ENCODE results near the gene MAML3. TPM values are rescaled to one million over a fixed set of nuclear protein-coding genes. Genes with fewer than 3 reads are reported as not detected.
A peak's percentile ranks its signal among the peaks of the same experiment; 100 is the strongest.

The MAML3 gene
- total RNA-seq, 2 donors from 2014 or later: 29.2 to 32.2 TPM

DNA sequence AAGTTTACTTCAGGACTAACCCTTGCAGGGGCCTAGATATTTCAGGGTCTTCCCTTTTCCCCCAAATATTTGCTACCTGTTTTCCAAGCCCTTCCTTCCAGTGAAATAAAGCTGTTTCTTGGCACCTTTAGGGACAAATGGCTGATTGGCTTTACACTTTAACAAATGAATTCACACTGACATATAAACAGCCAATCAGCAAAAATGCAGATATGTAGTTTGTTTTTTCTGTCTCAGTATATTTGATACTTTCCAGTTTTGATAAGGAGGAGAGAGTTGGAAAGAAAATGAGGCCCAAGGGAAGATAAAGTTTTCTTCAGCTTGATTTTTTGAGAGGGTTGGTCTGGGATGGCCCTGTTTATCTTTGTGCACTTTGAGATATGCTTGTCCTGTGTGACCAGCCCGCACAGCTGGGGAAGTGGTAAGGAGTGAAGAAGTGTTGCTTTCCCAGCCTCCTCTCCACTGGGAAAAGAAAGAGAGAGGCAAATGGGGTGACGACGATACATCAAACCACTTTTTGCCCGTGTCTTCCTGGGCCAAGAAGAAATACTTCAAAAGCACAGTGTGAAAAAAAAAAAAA lies 420.9 kb downstream of the MAML3 start:
- Mint-ChIP-seq H3K36me3 (ENCODE audit: low read depth) (peaks cover 27% of the 10 kb centered on the region), H3K27ac (no peak overlapping the region), H3K4me3 (no peak overlapping the region), H3K4me1 (peaks cover 58% of the 10 kb centered on the region), H3K9me3 (no peaks in the 10 kb centered on the region), H3K27me3 (ENCODE audit: insufficient read depth) (no peaks in the 10 kb centered on the region)
- TF ChIP-seq, protein P1, sequence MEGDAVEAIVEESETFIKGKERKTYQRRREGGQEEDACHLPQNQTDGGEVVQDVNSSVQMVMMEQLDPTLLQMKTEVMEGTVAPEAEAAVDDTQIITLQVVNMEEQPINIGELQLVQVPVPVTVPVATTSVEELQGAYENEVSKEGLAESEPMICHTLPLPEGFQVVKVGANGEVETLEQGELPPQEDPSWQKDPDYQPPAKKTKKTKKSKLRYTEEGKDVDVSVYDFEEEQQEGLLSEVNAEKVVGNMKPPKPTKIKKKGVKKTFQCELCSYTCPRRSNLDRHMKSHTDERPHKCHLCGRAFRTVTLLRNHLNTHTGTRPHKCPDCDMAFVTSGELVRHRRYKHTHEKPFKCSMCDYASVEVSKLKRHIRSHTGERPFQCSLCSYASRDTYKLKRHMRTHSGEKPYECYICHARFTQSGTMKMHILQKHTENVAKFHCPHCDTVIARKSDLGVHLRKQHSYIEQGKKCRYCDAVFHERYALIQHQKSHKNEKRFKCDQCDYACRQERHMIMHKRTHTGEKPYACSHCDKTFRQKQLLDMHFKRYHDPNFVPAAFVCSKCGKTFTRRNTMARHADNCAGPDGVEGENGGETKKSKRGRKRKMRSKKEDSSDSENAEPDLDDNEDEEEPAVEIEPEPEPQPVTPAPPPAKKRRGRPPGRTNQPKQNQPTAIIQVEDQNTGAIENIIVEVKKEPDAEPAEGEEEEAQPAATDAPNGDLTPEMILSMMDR (conservative IDR thresholded peaks at IDR 0.05): no peak
- no peak overlapping the region for H3K4me3 ChIP-seq (ENCODE audit: low read length)
- no peak overlapping the region for H3K27ac ChIP-seq (ENCODE audit: low read depth, low read length)
- no peaks in the 10 kb centered on the region for H3K27me3 ChIP-seq (ENCODE audit: control insufficient read depth, insufficient read depth, low read length, poor library complexity, severe bottlenecking)
- no peak overlapping the region for H3K9ac ChIP-seq (ENCODE audit: extremely low read depth, low read length, poor library complexity, severe bottlenecking)
- DNase-seq: no peak
- peaks cover 39% of the 10 kb centered on the region for H3K4me1 ChIP-seq (ENCODE audit: control insufficient read depth, insufficient read depth, low read length)
- H3K9me3 ChIP-seq (ENCODE audit: control insufficient read depth, low read length): no peaks in the 10 kb centered on the region
- peaks cover 22% of the 10 kb centered on the region for H3K36me3 ChIP-seq (ENCODE audit: control insufficient read depth, insufficient read depth, low read length)
- 85% methylated on average over 3 of the region's 4 CpGs; no CpG with 5 or more reads in 1 of the 2 experiments for WGBS, 2 experiments (ENCODE audit: insufficient coverage in 1 of 2, insufficient read length in 1 of 2)

DNA sequence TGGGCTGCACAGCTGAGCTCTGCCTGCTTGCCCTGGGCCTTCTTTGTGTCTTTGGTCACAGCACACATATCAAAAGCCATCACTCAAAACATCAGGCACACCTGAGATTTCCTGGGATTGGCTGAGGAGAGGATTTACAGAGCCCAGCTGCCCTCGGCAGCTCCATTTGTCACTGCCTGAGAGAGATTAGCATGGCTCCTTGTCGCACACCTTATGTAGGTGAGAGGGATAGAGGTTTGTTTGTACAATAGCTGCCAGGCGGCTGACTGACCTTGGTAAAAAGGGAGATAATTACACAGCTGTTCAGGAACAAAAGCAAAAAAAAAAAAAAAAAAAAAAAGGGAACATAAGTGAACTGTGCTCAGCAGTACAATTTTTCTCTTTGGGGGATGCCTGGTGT lies 425.1 kb downstream of the MAML3 start:
- Histone ChIP-seq H3K4me3 (ENCODE audit: low read length) (no peak overlapping the region), H3K4me1 (ENCODE audit: control insufficient read depth, insufficient read depth, low read length) (peaks cover 10% of the 10 kb centered on the region), H3K36me3 (ENCODE audit: control insufficient read depth, insufficient read depth, low read length) (peaks cover 62% of the 10 kb centered on the region), H3K9me3 (ENCODE audit: control insufficient read depth, low read length) (no peaks in the 10 kb centered on the region), H3K9ac (ENCODE audit: extremely low read depth, low read length, poor library complexity, severe bottlenecking) (no peak overlapping the region), H3K27me3 (ENCODE audit: control insufficient read depth, insufficient read depth, low read length, poor library complexity, severe bottlenecking) (no peaks in the 10 kb centered on the region), H3K27ac (ENCODE audit: low read depth, low read length) (no peak overlapping the region)
- Mint-ChIP-seq H3K27ac (peak overlapping the region; percentile 59), H3K27me3 (ENCODE audit: insufficient read depth) (no peaks in the 10 kb centered on the region), H3K4me1 (peaks cover 30% of the 10 kb centered on the region), H3K9me3 (no peaks in the 10 kb centered on the region), H3K4me3 (no peak overlapping the region), H3K36me3 (ENCODE audit: low read depth) (peaks cover 39% of the 10 kb centered on the region)
- DNase-seq: no peak
- 81 to 90% methylated on average over 2 to 3 of the region's 3 CpGs for WGBS, 2 experiments (ENCODE audit: insufficient coverage in 1 of 2, insufficient read length in 1 of 2)
- TF ChIP-seq, protein P1 (conservative IDR thresholded peaks at IDR 0.05): no peak

DNA sequence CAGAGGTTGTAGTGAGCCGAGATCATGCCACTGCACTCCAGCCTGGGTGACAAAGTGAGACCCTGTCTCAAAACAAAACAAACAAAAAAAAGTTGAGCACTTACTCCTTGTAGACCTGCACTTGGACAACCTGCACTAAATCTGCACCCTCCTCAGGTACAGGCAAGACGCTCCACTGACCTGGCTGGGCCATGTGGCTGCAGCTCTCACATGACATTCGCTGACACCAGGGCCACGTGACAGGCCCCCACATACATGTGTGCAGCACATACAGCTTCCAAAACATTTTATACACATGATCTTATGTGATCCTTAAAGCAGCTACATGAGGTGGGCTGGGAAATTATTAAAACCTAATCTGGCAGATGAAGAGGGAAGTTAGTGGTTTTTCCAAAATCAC lies 425.8 kb downstream of the MAML3 start:
- H3K36me3 ChIP-seq (ENCODE audit: control insufficient read depth, insufficient read depth, low read length): peaks cover 68% of the 10 kb centered on the region
- H3K9ac ChIP-seq (ENCODE audit: extremely low read depth, low read length, poor library complexity, severe bottlenecking): no peak overlapping the region
- no peaks in the 10 kb centered on the region for H3K27me3 ChIP-seq (ENCODE audit: control insufficient read depth, insufficient read depth, low read length, poor library complexity, severe bottlenecking)
- Mint-ChIP-seq H3K4me3 (no peak overlapping the region), H3K27ac (no peak overlapping the region), H3K9me3 (no peaks in the 10 kb centered on the region), H3K36me3 (ENCODE audit: low read depth) (peaks cover 39% of the 10 kb centered on the region), H3K27me3 (ENCODE audit: insufficient read depth) (no peaks in the 10 kb centered on the region), H3K4me1 (peaks cover 26% of the 10 kb centered on the region)
- no peaks in the 10 kb centered on the region for H3K9me3 ChIP-seq (ENCODE audit: control insufficient read depth, low read length)
- no peak overlapping the region for H3K27ac ChIP-seq (ENCODE audit: low read depth, low read length)
- DNase-seq: no peak
- TF ChIP-seq, protein P1 (conservative IDR thresholded peaks at IDR 0.05): no peak
- H3K4me1 ChIP-seq (ENCODE audit: control insufficient read depth, insufficient read depth, low read length): peaks cover 4% of the 10 kb centered on the region
- WGBS, 2 experiments (ENCODE audit: insufficient coverage in 1 of 2, insufficient read length in 1 of 2): 95 to 100% methylated on average over 2 to 4 of the region's 4 CpGs
- H3K4me3 ChIP-seq (ENCODE audit: low read length): no peak overlapping the region
